ENCODE data around the gene GNG4.
A peak's percentile ranks its signal among the peaks of the same experiment; 100 is the strongest.

The GNG4 gene

DNA sequence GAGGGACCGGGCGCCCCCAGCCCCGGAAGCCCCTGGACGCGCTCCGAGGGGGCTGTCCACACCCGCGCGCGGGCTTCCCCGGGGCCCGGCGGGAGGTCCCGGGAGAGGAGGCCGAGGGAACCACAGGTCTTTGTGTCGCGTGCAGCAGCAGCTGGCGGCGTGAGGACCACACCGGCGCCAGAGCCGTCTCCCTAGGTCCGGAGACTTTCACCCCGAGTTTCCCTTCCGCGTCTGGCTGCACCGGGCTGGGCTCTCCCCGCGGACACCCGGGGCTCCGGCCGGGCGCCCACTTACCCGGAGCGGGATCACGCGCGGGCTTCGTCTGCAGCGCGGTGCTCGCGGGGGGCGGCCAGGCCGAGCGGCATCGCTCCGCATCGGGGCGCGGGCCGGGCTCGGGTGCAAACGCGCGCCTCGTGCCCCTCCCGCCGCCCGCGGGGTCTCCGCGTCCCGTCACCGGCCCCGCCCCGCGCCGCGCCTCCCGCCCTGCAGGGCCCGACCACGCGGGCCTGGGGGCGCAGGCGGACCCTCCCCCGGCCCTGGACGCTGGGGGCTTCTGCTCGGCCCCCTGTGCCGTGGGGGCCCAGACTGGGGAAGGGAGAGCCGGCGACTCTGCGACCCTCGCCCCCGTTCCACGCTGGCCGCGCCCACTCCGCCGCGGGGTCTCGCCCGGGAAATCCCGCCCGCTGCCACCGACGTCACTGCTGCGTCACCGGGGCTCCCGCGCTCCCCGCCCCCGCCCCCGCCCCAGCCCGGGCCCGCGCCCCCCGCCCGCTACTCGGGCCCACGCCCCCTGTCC lies at the start of gene GNG4:
TSS of gene GNG4 (minus strand) at position 417 of the 796 bp plus-strand sequence. CDS start 65,946 bp downstream, outside the sequence.
- Histone ChIP-seq H3K4me1 (ENCODE audit: control insufficient read depth, insufficient read depth, low read length) (peaks cover 13% of the 10 kb centered on the region), H3K36me3 (ENCODE audit: control insufficient read depth, insufficient read depth, low read length) (no peaks in the 10 kb centered on the region), H3K9ac (ENCODE audit: low read length) (peak within 1 kb of the TSS; percentile 28), H3K27me3 (ENCODE audit: control insufficient read depth, insufficient read depth, low read length) (peaks cover 49% of the 10 kb centered on the region), H3K4me3 (ENCODE audit: low read length) (peak within 1 kb of the TSS; percentile 19), H3K9me3 (ENCODE audit: control insufficient read depth, low read length) (no peaks in the 10 kb centered on the region)

DNA sequence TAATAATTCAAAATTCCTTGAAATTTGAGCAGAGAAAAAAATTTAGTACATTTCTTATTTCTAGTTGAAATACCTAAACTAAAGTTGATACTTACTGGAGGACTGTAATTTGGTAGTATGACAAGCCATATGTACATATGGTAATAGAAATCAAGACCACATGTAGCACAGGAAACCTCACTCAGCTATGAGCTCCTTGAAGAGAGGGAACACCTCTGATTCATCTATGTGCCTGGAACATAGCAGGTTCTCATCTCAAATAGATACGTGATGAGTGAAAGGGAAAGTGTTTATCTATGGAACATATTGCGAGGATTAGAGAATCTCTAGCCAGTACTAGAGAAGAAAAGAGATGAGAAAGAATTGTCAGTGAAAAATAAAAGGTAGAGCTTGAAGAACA lies 47.9 kb upstream of the GNG4 start:
- no peaks in the 10 kb centered on the region for H3K27me3 ChIP-seq (ENCODE audit: control insufficient read depth, insufficient read depth, low read length)
- no peak overlapping the region for H3K4me3 ChIP-seq (ENCODE audit: low read length)
- H3K36me3 ChIP-seq (ENCODE audit: control insufficient read depth, insufficient read depth, low read length), result peaks cover 6% of the 10 kb centered on the region
- H3K9ac ChIP-seq (ENCODE audit: low read length), result no peak overlapping the region
- H3K4me1 ChIP-seq (ENCODE audit: control insufficient read depth, insufficient read depth, low read length), result no peaks in the 10 kb centered on the region
- no peaks in the 10 kb centered on the region for H3K9me3 ChIP-seq (ENCODE audit: control insufficient read depth, low read length)

DNA sequence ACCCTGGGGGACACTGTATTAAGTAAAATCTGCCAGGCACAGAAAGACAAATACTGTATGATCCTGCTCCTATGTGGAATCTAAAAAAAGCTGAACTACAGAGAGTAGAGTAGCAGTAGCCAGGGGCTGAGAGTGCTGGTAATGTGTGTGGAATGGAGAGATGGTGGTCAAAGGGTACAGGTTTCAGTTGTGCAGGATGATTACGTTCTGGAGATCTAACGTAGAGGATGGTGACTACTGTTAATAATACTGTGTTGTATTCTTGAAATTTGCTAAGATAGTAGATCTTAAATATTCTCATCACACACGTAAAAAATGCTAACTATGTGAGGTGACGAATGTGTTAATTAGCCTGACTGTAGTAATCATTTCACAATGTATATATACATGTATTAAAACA lies 39.8 kb upstream of the GNG4 start:
- Histone ChIP-seq H3K36me3 (ENCODE audit: control insufficient read depth, insufficient read depth, low read length) (no peaks in the 10 kb centered on the region), H3K4me1 (ENCODE audit: control insufficient read depth, insufficient read depth, low read length) (no peaks in the 10 kb centered on the region), H3K27me3 (ENCODE audit: control insufficient read depth, insufficient read depth, low read length) (no peaks in the 10 kb centered on the region), H3K9me3 (ENCODE audit: control insufficient read depth, low read length) (no peaks in the 10 kb centered on the region), H3K4me3 (ENCODE audit: low read length) (no peak overlapping the region), H3K9ac (ENCODE audit: low read length) (no peak overlapping the region)

DNA sequence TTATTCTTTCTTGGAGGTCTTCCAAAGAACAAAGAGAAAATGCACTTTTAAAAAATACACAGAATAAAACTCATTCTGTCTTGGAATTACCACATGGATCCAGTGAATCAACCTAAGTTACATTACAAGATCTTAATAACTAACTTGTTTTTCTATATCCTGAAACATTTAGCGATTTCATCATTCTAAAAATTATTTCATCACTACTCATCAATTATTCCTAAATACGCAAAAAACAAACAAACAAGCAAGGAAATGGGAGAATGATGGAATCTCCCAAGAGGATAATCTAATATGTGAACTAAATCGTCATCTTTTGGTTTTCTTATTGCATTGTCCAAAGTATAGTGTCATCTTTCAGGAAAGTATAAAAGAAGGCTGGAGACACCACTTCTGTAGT lies 38.5 kb upstream of the GNG4 start:
- no peaks in the 10 kb centered on the region for H3K36me3 ChIP-seq (ENCODE audit: control insufficient read depth, insufficient read depth, low read length)
- H3K27me3 ChIP-seq (ENCODE audit: control insufficient read depth, insufficient read depth, low read length), result no peaks in the 10 kb centered on the region
- H3K9me3 ChIP-seq (ENCODE audit: control insufficient read depth, low read length), result no peaks in the 10 kb centered on the region

DNA sequence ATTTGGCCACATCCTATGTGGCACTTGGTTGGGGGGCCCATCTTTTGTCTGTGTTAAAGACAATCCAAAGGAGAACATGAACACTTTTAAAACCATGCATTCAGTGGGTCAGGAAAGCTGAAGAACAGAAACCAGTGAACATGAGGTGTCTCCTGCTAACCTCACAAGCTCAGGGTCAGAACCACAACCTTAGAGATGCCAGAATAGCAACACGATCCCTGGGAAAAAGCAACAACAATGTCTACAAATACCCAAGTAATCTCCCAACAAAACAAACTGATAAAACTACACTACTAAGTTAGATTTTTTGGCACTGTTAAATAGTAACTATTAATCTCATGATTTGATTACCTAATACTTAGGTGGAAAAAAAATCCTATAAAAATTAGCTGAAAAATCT lies 34.1 kb upstream of the GNG4 start:
- Histone ChIP-seq H3K27me3 (ENCODE audit: control insufficient read depth, insufficient read depth, low read length) (no peaks in the 10 kb centered on the region), H3K4me1 (ENCODE audit: control insufficient read depth, insufficient read depth, low read length) (no peaks in the 10 kb centered on the region), H3K36me3 (ENCODE audit: control insufficient read depth, insufficient read depth, low read length) (no peaks in the 10 kb centered on the region), H3K9me3 (ENCODE audit: control insufficient read depth, low read length) (no peaks in the 10 kb centered on the region), H3K4me3 (ENCODE audit: low read length) (no peak overlapping the region), H3K9ac (ENCODE audit: low read length) (no peak overlapping the region)

More for the DNA sequence above, 38.5 kb upstream of the GNG4 start:
- Histone ChIP-seq H3K4me1 (ENCODE audit: control insufficient read depth, insufficient read depth, low read length) (no peaks in the 10 kb centered on the region), H3K4me3 (ENCODE audit: low read length) (no peak overlapping the region), H3K9ac (ENCODE audit: low read length) (no peak overlapping the region)

DNA sequence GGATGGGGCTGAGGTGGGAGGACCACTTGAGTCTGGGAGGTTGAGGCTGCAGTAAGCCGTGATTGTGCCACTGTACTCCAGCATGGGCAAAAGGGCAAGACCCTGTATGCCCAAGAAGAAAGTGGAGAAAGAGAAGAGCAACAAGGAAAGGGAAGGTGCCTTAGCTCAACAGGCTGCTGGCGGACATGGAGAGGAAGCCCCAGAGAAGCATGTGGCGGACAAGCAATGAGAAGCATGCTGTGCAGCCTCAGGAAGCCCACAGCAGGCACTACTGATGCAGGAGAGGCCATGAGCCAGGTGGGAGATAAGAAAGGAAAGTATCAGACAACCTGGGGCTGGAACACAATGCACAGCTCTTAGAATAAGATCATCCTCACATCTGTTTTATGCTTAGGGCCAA lies 32.6 kb upstream of the GNG4 start:
- Histone ChIP-seq H3K9ac (ENCODE audit: low read length) (no peak overlapping the region), H3K27me3 (ENCODE audit: control insufficient read depth, insufficient read depth, low read length) (no peaks in the 10 kb centered on the region), H3K36me3 (ENCODE audit: control insufficient read depth, insufficient read depth, low read length) (no peaks in the 10 kb centered on the region), H3K4me1 (ENCODE audit: control insufficient read depth, insufficient read depth, low read length) (no peaks in the 10 kb centered on the region), H3K4me3 (ENCODE audit: low read length) (no peak overlapping the region), H3K9me3 (ENCODE audit: control insufficient read depth, low read length) (no peaks in the 10 kb centered on the region)

DNA sequence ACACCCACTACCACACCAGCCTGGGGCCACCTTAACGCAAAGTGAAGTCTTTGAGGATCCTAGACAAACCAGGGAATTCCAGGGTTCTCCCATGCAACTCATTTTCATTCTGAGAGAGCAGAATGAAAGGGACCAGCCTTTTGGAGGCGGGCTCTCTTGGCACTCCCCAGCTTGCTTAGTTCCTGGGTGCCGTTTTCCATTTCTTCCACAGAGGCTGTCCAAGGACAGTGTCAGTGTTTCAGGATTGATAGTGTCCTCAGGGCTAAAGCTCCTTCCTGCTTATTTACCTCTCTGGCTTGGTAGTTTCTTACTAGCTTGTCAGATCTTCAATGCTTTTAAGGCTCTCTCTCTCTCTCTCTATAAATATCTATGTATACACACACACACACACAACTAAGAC lies 30.1 kb upstream of the GNG4 start:
- Histone ChIP-seq H3K4me3 (ENCODE audit: low read length) (no peak overlapping the region), H3K36me3 (ENCODE audit: control insufficient read depth, insufficient read depth, low read length) (peaks cover 12% of the 10 kb centered on the region), H3K9ac (ENCODE audit: low read length) (no peak overlapping the region), H3K27me3 (ENCODE audit: control insufficient read depth, insufficient read depth, low read length) (no peaks in the 10 kb centered on the region), H3K4me1 (ENCODE audit: control insufficient read depth, insufficient read depth, low read length) (no peaks in the 10 kb centered on the region), H3K9me3 (ENCODE audit: control insufficient read depth, low read length) (no peaks in the 10 kb centered on the region)

DNA sequence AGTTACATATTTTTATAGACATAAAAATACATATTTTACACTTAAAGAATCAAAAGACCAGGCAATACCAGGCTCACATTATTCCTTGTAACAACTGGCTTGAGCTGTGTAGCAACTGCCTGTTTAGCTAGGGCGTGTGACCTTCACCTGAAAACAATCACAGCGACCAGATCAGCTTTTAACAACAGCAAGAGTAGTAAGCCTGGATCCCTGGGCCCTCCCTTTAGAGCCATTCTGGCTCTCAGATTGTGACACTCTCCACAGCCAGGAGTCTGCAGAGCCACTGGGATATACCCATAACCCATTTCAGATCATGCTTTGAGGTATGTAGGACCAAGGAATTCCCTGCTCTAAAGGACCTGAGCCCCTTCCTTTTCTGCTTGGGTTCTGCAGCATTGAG lies 29.4 kb upstream of the GNG4 start:
- Histone ChIP-seq H3K9me3 (ENCODE audit: control insufficient read depth, low read length) (no peaks in the 10 kb centered on the region), H3K27me3 (ENCODE audit: control insufficient read depth, insufficient read depth, low read length) (no peaks in the 10 kb centered on the region), H3K36me3 (ENCODE audit: control insufficient read depth, insufficient read depth, low read length) (peaks cover 12% of the 10 kb centered on the region), H3K9ac (ENCODE audit: low read length) (no peak overlapping the region), H3K4me3 (ENCODE audit: low read length) (no peak overlapping the region), H3K4me1 (ENCODE audit: control insufficient read depth, insufficient read depth, low read length) (no peaks in the 10 kb centered on the region)

DNA sequence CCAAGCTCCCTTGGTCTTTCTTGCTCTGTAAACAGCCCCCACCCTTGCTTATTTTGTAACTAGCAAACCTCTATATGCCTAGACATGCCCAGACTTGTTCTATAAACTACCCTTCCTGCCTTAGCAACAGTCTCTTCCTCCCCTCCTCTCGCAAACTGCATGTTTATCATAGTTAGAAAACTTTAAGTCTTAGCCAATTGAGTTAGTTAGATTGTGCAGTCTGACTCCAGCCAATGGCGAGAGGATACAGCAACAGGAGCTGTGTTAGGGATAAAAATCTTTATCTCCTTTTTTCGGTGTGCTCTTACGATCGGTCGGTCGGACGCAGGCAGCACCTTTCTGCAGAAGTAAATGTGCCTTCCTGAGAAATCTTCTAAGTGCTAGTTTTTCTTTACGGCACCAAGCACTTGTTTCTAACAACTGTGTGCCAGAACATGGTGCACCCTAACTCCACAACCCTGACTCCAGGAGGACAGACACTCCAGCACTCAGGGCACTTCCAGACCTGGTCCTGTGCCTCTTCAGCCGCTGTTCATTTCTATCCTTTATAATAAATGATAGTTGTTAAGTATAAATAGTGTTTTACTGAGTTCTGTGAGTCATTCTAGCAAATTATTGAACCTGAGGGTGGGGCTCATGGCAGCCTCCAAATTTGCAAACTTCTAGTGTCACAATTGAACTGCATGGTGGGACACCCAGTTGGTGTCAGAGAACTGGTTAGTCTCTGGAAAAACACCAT lies 25.7 kb upstream of the GNG4 start:
- H3K36me3 ChIP-seq (ENCODE audit: control insufficient read depth, insufficient read depth, low read length), result peaks cover 12% of the 10 kb centered on the region
- no peak overlapping the region for H3K9ac ChIP-seq (ENCODE audit: low read length)
- peaks cover 3% of the 10 kb centered on the region for H3K9me3 ChIP-seq (ENCODE audit: control insufficient read depth, low read length)
- no peaks in the 10 kb centered on the region for H3K27me3 ChIP-seq (ENCODE audit: control insufficient read depth, insufficient read depth, low read length)
- no peaks in the 10 kb centered on the region for H3K4me1 ChIP-seq (ENCODE audit: control insufficient read depth, insufficient read depth, low read length)
- H3K4me3 ChIP-seq (ENCODE audit: low read length), result no peak overlapping the region

DNA sequence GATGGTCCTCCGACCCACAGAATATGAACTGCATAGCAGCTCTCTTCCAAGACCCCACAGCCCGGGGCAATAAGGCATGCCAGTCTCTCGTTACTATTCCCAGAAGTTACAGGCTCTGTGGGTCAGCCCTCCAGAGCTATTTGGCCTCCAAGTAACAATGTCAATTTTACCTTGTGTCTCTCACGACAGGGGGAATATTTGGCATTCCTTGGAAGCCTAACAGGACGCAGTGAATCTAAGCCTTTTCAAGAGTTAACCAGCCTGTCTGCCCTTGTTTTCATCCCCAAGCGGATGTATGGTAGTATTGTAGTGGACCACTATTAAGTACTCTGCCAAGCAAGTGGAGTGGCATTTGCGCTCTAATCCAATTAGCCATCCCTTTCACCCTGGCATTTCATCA lies 24.4 kb upstream of the GNG4 start:
- Histone ChIP-seq H3K9me3 (ENCODE audit: control insufficient read depth, low read length) (peaks cover 10% of the 10 kb centered on the region), H3K4me3 (ENCODE audit: low read length) (no peak overlapping the region), H3K4me1 (ENCODE audit: control insufficient read depth, insufficient read depth, low read length) (no peaks in the 10 kb centered on the region), H3K36me3 (ENCODE audit: control insufficient read depth, insufficient read depth, low read length) (peaks cover 12% of the 10 kb centered on the region), H3K27me3 (ENCODE audit: control insufficient read depth, insufficient read depth, low read length) (no peaks in the 10 kb centered on the region), H3K9ac (ENCODE audit: low read length) (no peak overlapping the region)

DNA sequence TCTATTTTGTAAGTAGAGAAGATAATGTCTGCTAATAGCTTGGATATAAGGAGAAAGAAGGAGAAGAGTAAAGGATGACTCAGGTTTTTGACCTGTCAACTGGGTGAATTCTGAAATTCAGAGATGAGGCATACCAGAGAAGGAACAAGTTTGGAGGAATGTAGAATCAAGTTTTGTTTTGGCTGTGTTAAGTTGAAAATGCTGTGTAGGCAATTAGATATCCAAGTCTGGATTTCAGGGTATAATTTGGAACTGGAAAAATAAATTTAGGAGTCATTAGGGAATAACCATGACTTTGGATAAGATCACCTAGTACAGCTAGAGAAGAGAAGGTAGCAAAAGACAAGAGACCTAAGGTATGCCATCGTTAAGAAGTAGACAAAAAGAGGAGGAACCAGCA lies 22.4 kb upstream of the GNG4 start:
- Histone ChIP-seq H3K9me3 (ENCODE audit: control insufficient read depth, low read length) (peaks cover 10% of the 10 kb centered on the region), H3K36me3 (ENCODE audit: control insufficient read depth, insufficient read depth, low read length) (peaks cover 12% of the 10 kb centered on the region), H3K4me1 (ENCODE audit: control insufficient read depth, insufficient read depth, low read length) (no peaks in the 10 kb centered on the region), H3K27me3 (ENCODE audit: control insufficient read depth, insufficient read depth, low read length) (no peaks in the 10 kb centered on the region), H3K9ac (ENCODE audit: low read length) (no peak overlapping the region), H3K4me3 (ENCODE audit: low read length) (no peak overlapping the region)

DNA sequence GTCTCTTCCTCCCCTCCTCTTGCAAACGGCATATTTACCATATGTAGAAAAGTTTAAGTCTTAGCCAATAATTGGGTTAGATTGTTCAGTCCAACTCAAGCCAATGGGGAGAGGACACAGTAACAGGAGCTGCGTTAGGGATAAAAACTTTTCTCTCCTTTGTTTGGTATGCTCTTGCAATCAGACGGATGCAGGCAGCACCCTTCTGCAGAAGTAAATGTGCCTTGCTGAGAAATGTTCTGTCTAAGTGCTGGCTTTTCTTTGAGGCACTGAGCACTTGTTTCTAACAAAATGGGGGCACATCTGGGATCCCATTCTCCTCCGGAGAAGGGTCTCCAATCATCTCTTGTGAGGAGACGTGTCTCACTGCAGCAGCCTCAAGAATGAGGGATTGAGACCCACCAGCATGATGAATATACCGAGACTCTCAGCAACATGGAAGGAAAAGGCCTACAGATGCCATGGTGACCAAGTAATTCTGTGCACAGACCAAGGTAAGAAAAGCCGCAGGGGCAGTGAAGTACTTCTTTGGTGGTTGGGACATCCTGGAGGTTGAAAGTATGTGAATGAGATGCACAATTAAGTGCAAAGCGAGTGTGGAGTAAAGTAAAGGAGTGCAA lies 20.7 kb upstream of the GNG4 start:
- H3K36me3 ChIP-seq (ENCODE audit: control insufficient read depth, insufficient read depth, low read length), result no peaks in the 10 kb centered on the region
- H3K9me3 ChIP-seq (ENCODE audit: control insufficient read depth, low read length), result peaks cover 10% of the 10 kb centered on the region
- no peaks in the 10 kb centered on the region for H3K4me1 ChIP-seq (ENCODE audit: control insufficient read depth, insufficient read depth, low read length)

More for the DNA sequence above, 20.7 kb upstream of the GNG4 start:
- Histone ChIP-seq H3K4me3 (ENCODE audit: low read length) (no peak overlapping the region), H3K27me3 (ENCODE audit: control insufficient read depth, insufficient read depth, low read length) (no peaks in the 10 kb centered on the region), H3K9ac (ENCODE audit: low read length) (no peak overlapping the region)
